SHP77 (cell line): ENCODE measurements around the gene TSSK1B.
"Not testable (repeated sequence)": the region's sequence is repeated elsewhere in the genome, so short reads cannot be mapped to it uniquely, and the experiment has no call there.

ENCODE experiments used
- DNase-seq, 2 experiments: peaks; one replicate each; lab custom pipeline; 2025; lab: John Stamatoyannopoulos, UW

TSSK1B gene

GRCh38 chr5:113434889-113435288, at the start of gene TSSK1B:
Gene TSSK1B, minus strand, starts transcription at chr5:113434989. Its CDS starts 150 bp downstream, at chr5:113434839.
- DNase-seq, result no peak

GRCh38 chr5:113480243-113480642, 45.5 kb upstream of the TSSK1B start:
- no peak for DNase-seq

- DNase-seq, result no peak
Observed at GRCh38 chr5:113478691-113479090, 43.9 kb upstream of the TSSK1B start.

- no peak for DNase-seq
Observed at GRCh38 chr5:113474100-113474728, 39.4 kb upstream of the TSSK1B start.

GRCh38 chr5:113463032-113463431, 28.2 kb upstream of the TSSK1B start:
- no peak for DNase-seq

- not testable (repeated sequence) for DNase-seq
Observed at GRCh38 chr5:113457106-113457505, 22.3 kb upstream of the TSSK1B start.

- no peak for DNase-seq
Observed at GRCh38 chr5:113452941-113453340, 18.2 kb upstream of the TSSK1B start.

GRCh38 chr5:113451797-113452196, 17.0 kb upstream of the TSSK1B start:
- no peak for DNase-seq

GRCh38 chr5:113450929-113451328, 16.1 kb upstream of the TSSK1B start:
- DNase-seq, result no peak

- no peak for DNase-seq
Observed at GRCh38 chr5:113450462-113450861, 15.7 kb upstream of the TSSK1B start.

GRCh38 chr5:113448252-113448651, 13.5 kb upstream of the TSSK1B start:
- DNase-seq, result no peak

GRCh38 chr5:113447498-113448050, 12.8 kb upstream of the TSSK1B start:
- DNase-seq, result peak in 1 of 2 experiments; percentile 10

GRCh38 chr5:113446358-113446927, 11.7 kb upstream of the TSSK1B start:
- no peak for DNase-seq

GRCh38 chr5:113437111-113437510, 2.3 kb upstream of the TSSK1B start:
- DNase-seq, result no peak

- no peak for DNase-seq
Observed at GRCh38 chr5:113435575-113435974, 786 bp upstream of the TSSK1B start.

- DNase-seq, result no peak
Observed at GRCh38 chr5:113433862-113434612, 752 bp downstream of the TSSK1B start.

- DNase-seq, result no peak
Observed at GRCh38 chr5:113433071-113433470, 1.7 kb downstream of the TSSK1B start.

GRCh38 chr5:113427871-113428574, 6.8 kb downstream of the TSSK1B start:
- DNase-seq, result no peak

- DNase-seq, result no peak
Observed at GRCh38 chr5:113425909-113426308, 8.9 kb downstream of the TSSK1B start.

GRCh38 chr5:113421693-113422092, 13.1 kb downstream of the TSSK1B start:
- no peak for DNase-seq

- no peak for DNase-seq
Observed at GRCh38 chr5:113405530-113405929, 29.3 kb downstream of the TSSK1B start.

- no peak for DNase-seq
Observed at GRCh38 chr5:113404269-113404668, 30.5 kb downstream of the TSSK1B start.
